ENCODE data around the gene ZGPAT. TPM values are rescaled to one million over a fixed set of nuclear protein-coding genes. Genes with fewer than 3 reads are reported as not detected.

ZGPAT gene
- total and polyA plus RNA-seq, 9 of the 15 experiments (the other 6 are each of a cell fraction or from before 2014, with no cell fraction given): 0.14 to 26.6 (median 7.4) TPM

DNA sequence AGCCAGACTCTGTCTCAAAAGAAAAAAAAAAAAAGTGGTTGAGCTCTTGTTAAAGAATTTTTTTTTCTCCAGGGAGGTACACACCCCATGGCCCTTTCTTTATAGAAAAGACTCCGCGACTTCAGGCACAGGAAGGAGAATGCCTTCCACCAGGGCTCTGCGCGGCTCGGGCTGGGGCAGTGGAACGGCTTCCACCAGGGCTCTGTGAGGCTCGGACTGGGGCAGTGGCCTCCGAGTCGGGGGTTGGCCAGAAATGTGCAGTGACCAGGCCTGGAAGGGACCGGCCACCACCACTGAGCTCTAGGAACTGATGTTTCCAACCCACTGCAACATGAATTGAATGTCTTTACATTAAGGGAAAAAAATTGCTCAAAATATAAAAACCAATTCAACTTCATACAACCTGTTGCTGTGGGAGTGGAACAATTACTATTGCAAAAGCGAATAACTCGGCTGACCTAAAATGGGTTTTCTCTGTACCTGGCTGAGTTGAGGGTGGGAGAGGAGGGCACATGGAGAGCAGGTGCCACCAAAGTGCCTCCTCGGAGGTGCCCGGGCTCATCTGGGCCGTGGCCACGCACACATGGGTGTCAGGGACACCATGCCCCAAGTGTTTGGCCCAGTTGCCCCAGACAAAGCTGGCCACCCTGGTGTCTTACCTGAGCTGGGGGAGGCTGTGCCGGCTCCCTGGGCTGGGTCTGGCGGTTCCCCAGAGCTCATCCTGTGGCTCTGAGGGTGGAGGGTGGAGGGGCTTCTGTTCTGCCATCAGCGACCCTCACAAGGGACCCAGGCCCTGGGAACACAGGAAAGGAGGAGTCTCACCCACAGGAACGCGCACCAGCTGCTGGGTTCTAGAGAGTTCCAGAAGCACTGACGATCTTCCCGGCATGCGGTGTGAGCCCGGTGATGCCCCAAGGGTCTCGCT lies 61.0 kb downstream of the ZGPAT start (continued):
- TF ChIP-seq, protein P1, sequence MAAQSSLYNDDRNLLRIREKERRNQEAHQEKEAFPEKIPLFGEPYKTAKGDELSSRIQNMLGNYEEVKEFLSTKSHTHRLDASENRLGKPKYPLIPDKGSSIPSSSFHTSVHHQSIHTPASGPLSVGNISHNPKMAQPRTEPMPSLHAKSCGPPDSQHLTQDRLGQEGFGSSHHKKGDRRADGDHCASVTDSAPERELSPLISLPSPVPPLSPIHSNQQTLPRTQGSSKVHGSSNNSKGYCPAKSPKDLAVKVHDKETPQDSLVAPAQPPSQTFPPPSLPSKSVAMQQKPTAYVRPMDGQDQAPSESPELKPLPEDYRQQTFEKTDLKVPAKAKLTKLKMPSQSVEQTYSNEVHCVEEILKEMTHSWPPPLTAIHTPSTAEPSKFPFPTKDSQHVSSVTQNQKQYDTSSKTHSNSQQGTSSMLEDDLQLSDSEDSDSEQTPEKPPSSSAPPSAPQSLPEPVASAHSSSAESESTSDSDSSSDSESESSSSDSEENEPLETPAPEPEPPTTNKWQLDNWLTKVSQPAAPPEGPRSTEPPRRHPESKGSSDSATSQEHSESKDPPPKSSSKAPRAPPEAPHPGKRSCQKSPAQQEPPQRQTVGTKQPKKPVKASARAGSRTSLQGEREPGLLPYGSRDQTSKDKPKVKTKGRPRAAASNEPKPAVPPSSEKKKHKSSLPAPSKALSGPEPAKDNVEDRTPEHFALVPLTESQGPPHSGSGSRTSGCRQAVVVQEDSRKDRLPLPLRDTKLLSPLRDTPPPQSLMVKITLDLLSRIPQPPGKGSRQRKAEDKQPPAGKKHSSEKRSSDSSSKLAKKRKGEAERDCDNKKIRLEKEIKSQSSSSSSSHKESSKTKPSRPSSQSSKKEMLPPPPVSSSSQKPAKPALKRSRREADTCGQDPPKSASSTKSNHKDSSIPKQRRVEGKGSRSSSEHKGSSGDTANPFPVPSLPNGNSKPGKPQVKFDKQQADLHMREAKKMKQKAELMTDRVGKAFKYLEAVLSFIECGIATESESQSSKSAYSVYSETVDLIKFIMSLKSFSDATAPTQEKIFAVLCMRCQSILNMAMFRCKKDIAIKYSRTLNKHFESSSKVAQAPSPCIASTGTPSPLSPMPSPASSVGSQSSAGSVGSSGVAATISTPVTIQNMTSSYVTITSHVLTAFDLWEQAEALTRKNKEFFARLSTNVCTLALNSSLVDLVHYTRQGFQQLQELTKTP (IDR thresholded peaks at IDR 0.05; ENCODE audit: low read depth in 1 of 2, partially characterized antibody in 2 of 2): no peak
- TF ChIP-seq SAFB2 (IDR thresholded peaks at IDR 0.05; ENCODE audit: borderline replicate concordance, low read depth, low read length, severe bottlenecking): no peak
- TF ChIP-seq, protein P2, sequence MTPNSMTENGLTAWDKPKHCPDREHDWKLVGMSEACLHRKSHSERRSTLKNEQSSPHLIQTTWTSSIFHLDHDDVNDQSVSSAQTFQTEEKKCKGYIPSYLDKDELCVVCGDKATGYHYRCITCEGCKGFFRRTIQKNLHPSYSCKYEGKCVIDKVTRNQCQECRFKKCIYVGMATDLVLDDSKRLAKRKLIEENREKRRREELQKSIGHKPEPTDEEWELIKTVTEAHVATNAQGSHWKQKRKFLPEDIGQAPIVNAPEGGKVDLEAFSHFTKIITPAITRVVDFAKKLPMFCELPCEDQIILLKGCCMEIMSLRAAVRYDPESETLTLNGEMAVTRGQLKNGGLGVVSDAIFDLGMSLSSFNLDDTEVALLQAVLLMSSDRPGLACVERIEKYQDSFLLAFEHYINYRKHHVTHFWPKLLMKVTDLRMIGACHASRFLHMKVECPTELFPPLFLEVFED (CRISPR knock-in tag; conservative IDR thresholded peaks at IDR 0.05): no peak
- TF ChIP-seq, protein P3, sequence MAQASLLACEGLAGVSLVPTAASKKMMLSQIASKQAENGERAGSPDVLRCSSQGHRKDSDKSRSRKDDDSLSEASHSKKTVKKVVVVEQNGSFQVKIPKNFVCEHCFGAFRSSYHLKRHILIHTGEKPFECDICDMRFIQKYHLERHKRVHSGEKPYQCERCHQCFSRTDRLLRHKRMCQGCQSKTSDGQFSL (CRISPR knock-in tag; IDR thresholded peaks at IDR 0.05): no peak
- TF ChIP-seq, protein P3 (tag; IDR thresholded peaks at IDR 0.05): no peak
- TF ChIP-seq, protein P4, sequence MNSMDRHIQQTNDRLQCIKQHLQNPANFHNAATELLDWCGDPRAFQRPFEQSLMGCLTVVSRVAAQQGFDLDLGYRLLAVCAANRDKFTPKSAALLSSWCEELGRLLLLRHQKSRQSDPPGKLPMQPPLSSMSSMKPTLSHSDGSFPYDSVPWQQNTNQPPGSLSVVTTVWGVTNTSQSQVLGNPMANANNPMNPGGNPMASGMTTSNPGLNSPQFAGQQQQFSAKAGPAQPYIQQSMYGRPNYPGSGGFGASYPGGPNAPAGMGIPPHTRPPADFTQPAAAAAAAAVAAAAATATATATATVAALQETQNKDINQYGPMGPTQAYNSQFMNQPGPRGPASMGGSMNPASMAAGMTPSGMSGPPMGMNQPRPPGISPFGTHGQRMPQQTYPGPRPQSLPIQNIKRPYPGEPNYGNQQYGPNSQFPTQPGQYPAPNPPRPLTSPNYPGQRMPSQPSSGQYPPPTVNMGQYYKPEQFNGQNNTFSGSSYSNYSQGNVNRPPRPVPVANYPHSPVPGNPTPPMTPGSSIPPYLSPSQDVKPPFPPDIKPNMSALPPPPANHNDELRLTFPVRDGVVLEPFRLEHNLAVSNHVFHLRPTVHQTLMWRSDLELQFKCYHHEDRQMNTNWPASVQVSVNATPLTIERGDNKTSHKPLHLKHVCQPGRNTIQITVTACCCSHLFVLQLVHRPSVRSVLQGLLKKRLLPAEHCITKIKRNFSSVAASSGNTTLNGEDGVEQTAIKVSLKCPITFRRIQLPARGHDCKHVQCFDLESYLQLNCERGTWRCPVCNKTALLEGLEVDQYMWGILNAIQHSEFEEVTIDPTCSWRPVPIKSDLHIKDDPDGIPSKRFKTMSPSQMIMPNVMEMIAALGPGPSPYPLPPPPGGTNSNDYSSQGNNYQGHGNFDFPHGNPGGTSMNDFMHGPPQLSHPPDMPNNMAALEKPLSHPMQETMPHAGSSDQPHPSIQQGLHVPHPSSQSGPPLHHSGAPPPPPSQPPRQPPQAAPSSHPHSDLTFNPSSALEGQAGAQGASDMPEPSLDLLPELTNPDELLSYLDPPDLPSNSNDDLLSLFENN (IDR thresholded peaks at IDR 0.05; ENCODE audit: low read depth in 2 of 2, low read length in 2 of 2): no peak
- TF ChIP-seq ZKSCAN1 (IDR thresholded peaks at IDR 0.05; ENCODE audit: low read depth, low read length): no peak
- no peak for TF ChIP-seq PPARD (CRISPR knock-in tag; IDR thresholded peaks at IDR 0.05)
- TF ChIP-seq, protein P5, sequence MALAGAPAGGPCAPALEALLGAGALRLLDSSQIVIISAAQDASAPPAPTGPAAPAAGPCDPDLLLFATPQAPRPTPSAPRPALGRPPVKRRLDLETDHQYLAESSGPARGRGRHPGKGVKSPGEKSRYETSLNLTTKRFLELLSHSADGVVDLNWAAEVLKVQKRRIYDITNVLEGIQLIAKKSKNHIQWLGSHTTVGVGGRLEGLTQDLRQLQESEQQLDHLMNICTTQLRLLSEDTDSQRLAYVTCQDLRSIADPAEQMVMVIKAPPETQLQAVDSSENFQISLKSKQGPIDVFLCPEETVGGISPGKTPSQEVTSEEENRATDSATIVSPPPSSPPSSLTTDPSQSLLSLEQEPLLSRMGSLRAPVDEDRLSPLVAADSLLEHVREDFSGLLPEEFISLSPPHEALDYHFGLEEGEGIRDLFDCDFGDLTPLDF (CRISPR knock-in tag; IDR thresholded peaks at IDR 0.05): no peak
- no peak for TF ChIP-seq SRSF3 (IDR thresholded peaks at IDR 0.05; ENCODE audit: insufficient read depth, low read length)
- TF ChIP-seq ZBTB1 (CRISPR knock-in tag; IDR thresholded peaks at IDR 0.05; ENCODE audit: borderline replicate concordance, low read depth): no peak
- no peak for TF ChIP-seq MYNN (IDR thresholded peaks at IDR 0.05)
- TF ChIP-seq MYNN (CRISPR knock-in tag; IDR thresholded peaks at IDR 0.05): no peak
